ENCODE results near the gene PLA2G6.

Gene PLA2G6

GRCh38 chr22:38068641-38069371 lies 112.8 kb downstream of the PLA2G6 start:
- DNase-seq = no peak

DNA sequence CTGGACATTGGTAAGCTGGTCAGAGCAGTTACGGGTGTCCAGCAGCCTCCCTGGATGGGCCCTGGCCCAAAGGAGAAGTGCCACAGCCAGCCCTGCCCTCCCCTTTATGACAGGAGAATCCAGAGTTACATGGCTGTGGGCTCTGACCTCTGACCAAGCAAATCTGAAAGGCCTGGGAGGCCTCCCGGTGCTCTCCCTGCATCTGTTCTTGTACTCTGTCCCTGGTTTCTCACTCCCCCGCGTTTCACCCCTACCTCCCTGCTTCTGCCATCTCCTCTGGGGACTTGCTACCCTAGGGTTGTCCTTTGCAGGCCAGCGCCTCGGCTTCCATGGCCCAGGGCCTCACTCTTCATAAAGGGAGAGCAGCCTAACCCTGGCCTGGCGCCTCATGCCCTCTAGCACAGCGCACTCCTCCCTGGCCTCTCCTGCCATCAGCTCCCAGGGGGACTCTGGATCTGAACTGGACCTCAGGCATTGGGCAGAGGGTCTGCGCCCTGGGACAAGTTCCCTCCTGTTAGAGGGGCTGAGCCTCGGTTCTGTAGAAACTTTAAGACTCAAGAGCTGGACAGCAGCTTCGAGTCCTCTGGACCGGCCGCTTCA lies 113.8 kb downstream of the PLA2G6 start:
- DNase-seq = no peak

DNA sequence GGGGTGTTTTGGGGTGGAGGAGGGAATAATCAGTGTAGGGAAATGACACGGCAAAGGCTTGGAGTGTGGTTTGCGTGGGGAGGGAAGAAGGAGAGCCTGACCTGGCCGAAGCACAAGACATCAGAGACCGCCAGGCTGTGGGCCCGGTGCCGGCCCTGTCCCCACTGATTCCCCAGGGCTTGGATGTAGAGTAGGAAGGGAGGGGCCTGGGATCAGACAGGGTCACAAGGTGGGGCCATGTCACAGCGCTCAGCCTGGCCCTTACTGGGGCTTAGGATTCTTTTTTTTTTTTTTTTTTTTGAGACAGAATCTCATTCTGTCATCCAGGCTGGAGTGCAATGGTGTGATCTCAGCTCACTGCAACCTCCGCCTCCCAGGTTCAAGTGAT lies 114.6 kb downstream of the PLA2G6 start:
- no peak for DNase-seq

DNA sequence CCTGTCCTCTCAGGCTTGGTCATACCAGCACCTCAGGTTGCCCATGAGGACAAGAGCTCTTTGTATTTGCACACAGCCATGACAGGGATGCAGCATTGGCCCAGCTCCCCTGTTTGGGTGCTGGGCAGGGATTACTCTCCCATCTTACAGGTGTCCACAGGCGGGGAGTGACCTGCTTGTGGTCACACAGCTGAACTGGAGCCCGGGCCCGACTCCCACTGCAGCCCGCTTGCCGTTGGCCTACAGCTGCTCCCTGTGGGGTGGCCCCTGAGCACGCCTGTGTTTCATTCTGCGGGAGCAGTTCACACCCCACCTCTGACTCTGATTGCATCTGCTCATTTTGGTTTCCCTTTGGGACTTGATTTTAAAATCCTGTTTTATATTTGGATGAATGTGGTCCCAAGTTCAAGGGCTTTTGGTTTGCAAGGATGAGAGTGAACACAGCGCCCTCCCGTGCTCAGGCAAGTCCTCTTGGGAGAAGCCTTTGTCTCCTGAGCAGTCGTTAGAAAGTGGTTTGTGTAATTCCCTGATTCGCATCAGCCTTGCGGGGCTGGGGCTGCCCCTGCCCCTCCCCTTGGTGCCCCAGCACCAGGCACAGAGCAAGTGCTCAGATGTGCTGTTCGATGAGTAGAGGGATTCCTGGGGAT lies 115.1 kb downstream of the PLA2G6 start:
- DNase-seq = no peak

- no peak for DNase-seq
Measured at GRCh38 chr22:38065539-38065938, 116.1 kb downstream of the PLA2G6 start.

GRCh38 chr22:38062791-38063190 lies 118.8 kb downstream of the PLA2G6 start:
- no peak for DNase-seq
